Measurements from ENCODE around the gene FCHSD1. TPM values are rescaled to one million over a fixed set of nuclear protein-coding genes. Genes with fewer than 3 reads are reported as not detected.
A peak's percentile ranks its signal among the peaks of the same experiment; 100 is the strongest.

Gene FCHSD1
- total RNA-seq, 1 experiment from 2014 or later: 2.1 TPM

- peak; percentile 59 to 84 for DNase-seq
- Histone ChIP-seq H3K4me3 (no peak overlapping the region), H3K36me3 (no peaks in the 10 kb centered on the region), H3K27me3 (no peaks in the 10 kb centered on the region), H3K27ac (no peak overlapping the region), H3K4me1 (no peaks in the 10 kb centered on the region), H3K9me3 (replicated peaks) (no peaks in the 10 kb centered on the region)
These were observed 13.7 kb upstream of the FCHSD1 start for GRCh38 chr5:141664733-141665461.

GRCh38 chr5:141663506-141663905 lies 12.3 kb upstream of the FCHSD1 start:
- H3K27ac ChIP-seq: no peak overlapping the region
- no peak for DNase-seq
- no peaks in the 10 kb centered on the region; the same call in 1 of the 2 replicates for H3K4me1 ChIP-seq
- H3K36me3 ChIP-seq: no peaks in the 10 kb centered on the region
- H3K9me3 ChIP-seq (replicated peaks): no peaks in the 10 kb centered on the region
- no peaks in the 10 kb centered on the region for H3K27me3 ChIP-seq
- H3K4me3 ChIP-seq: no peak overlapping the region

GRCh38 chr5:141662028-141662427 lies 10.8 kb upstream of the FCHSD1 start:
- Histone ChIP-seq H3K27me3 (no peaks in the 10 kb centered on the region), H3K4me1 (no peaks in the 10 kb centered on the region; the same call in 1 of the 2 replicates), H3K36me3 (no peaks in the 10 kb centered on the region), H3K4me3 (no peak overlapping the region), H3K27ac (no peak overlapping the region), H3K9me3 (replicated peaks) (no peaks in the 10 kb centered on the region)
- no peak for DNase-seq

- no peak overlapping the region for H3K4me3 ChIP-seq
- H3K9me3 ChIP-seq (replicated peaks): no peaks in the 10 kb centered on the region
- no peaks in the 10 kb centered on the region for H3K27me3 ChIP-seq
- no peaks in the 10 kb centered on the region; the same call in 1 of the 2 replicates for H3K4me1 ChIP-seq
- no peak overlapping the region for H3K27ac ChIP-seq
- DNase-seq: no peak
- no peaks in the 10 kb centered on the region for H3K36me3 ChIP-seq
These were observed 6.8 kb upstream of the FCHSD1 start for GRCh38 chr5:141657937-141658545.

GRCh38 chr5:141657404-141657803 lies 6.2 kb upstream of the FCHSD1 start:
- no peak overlapping the region for H3K27ac ChIP-seq
- H3K4me3 ChIP-seq: no peak overlapping the region
- no peaks in the 10 kb centered on the region for H3K36me3 ChIP-seq
- H3K9me3 ChIP-seq (replicated peaks): no peaks in the 10 kb centered on the region
- no peaks in the 10 kb centered on the region; the same call in 1 of the 2 replicates for H3K4me1 ChIP-seq
- DNase-seq: no peak
- H3K27me3 ChIP-seq: no peaks in the 10 kb centered on the region

GRCh38 chr5:141656396-141656795 lies 5.2 kb upstream of the FCHSD1 start:
- no peak for DNase-seq
- no peak overlapping the region for H3K4me3 ChIP-seq
- H3K36me3 ChIP-seq: no peaks in the 10 kb centered on the region
- no peaks in the 10 kb centered on the region for H3K27me3 ChIP-seq
- no peaks in the 10 kb centered on the region for H3K9me3 ChIP-seq (replicated peaks)
- no peak overlapping the region for H3K27ac ChIP-seq
- no peaks in the 10 kb centered on the region; the same call in 1 of the 2 replicates for H3K4me1 ChIP-seq

GRCh38 chr5:141655020-141655419 lies 3.8 kb upstream of the FCHSD1 start:
- DNase-seq: no peak
- Histone ChIP-seq H3K36me3 (no peaks in the 10 kb centered on the region), H3K27me3 (no peaks in the 10 kb centered on the region), H3K4me1 (no peaks in the 10 kb centered on the region; the same call in 1 of the 2 replicates), H3K9me3 (replicated peaks) (no peaks in the 10 kb centered on the region), H3K27ac (no peak overlapping the region), H3K4me3 (no peak overlapping the region)

- no peaks in the 10 kb centered on the region for H3K36me3 ChIP-seq
- no peaks in the 10 kb centered on the region; the same call in 1 of the 2 replicates for H3K4me1 ChIP-seq
- H3K27ac ChIP-seq: no peak overlapping the region
- no peak overlapping the region for H3K4me3 ChIP-seq
- no peaks in the 10 kb centered on the region for H3K9me3 ChIP-seq (replicated peaks)
- no peaks in the 10 kb centered on the region for H3K27me3 ChIP-seq
- no peak for DNase-seq
These were observed 3.1 kb upstream of the FCHSD1 start for GRCh38 chr5:141654298-141654697.

- no peak for DNase-seq
- Histone ChIP-seq H3K9me3 (replicated peaks) (no peaks in the 10 kb centered on the region), H3K27me3 (no peaks in the 10 kb centered on the region), H3K4me1 (no peaks in the 10 kb centered on the region), H3K27ac (no peak overlapping the region), H3K4me3 (peak overlapping the region; percentile 49; the same call in 1 of the 2 replicates), H3K36me3 (no peaks in the 10 kb centered on the region)
These were observed 499 bp upstream of the FCHSD1 start for GRCh38 chr5:141651728-141652105.

GRCh38 chr5:141649972-141650371 lies 1.2 kb downstream of the FCHSD1 start:
- H3K9me3 ChIP-seq (replicated peaks): no peaks in the 10 kb centered on the region
- no peak for DNase-seq
- H3K4me1 ChIP-seq: no peaks in the 10 kb centered on the region
- no peak overlapping the region for H3K27ac ChIP-seq
- H3K36me3 ChIP-seq: no peaks in the 10 kb centered on the region
- no peaks in the 10 kb centered on the region for H3K27me3 ChIP-seq
- H3K4me3 ChIP-seq: no peak overlapping the region

GRCh38 chr5:141649056-141649688 lies 2.0 kb downstream of the FCHSD1 start:
- no peaks in the 10 kb centered on the region for H3K4me1 ChIP-seq
- no peak for DNase-seq

GRCh38 chr5:141647851-141648250 lies 3.4 kb downstream of the FCHSD1 start:
- H3K27ac ChIP-seq: no peak overlapping the region
- no peak overlapping the region for H3K4me3 ChIP-seq
- H3K36me3 ChIP-seq: no peaks in the 10 kb centered on the region
- H3K4me1 ChIP-seq: no peaks in the 10 kb centered on the region
- DNase-seq: no peak
- H3K27me3 ChIP-seq: no peaks in the 10 kb centered on the region
- no peaks in the 10 kb centered on the region for H3K9me3 ChIP-seq (replicated peaks)

More at GRCh38 chr5:141649056-141649688, 2.0 kb downstream of the FCHSD1 start:
- Histone ChIP-seq H3K27ac (no peak overlapping the region), H3K36me3 (no peaks in the 10 kb centered on the region), H3K9me3 (replicated peaks) (no peaks in the 10 kb centered on the region), H3K27me3 (no peaks in the 10 kb centered on the region), H3K4me3 (no peak overlapping the region)

- no peaks in the 10 kb centered on the region for H3K36me3 ChIP-seq
- H3K4me1 ChIP-seq: no peaks in the 10 kb centered on the region
- H3K4me3 ChIP-seq: no peak overlapping the region
- no peak for DNase-seq
- no peaks in the 10 kb centered on the region for H3K27me3 ChIP-seq
- H3K9me3 ChIP-seq (replicated peaks): no peaks in the 10 kb centered on the region
- H3K27ac ChIP-seq: no peak overlapping the region
These were observed 4.0 kb downstream of the FCHSD1 start for GRCh38 chr5:141647242-141647641.

- no peaks in the 10 kb centered on the region for H3K27me3 ChIP-seq
- no peaks in the 10 kb centered on the region for H3K9me3 ChIP-seq (replicated peaks)
- DNase-seq: no peak
- H3K36me3 ChIP-seq: no peaks in the 10 kb centered on the region
- H3K4me3 ChIP-seq: no peak overlapping the region
- no peaks in the 10 kb centered on the region for H3K4me1 ChIP-seq
- H3K27ac ChIP-seq: no peak overlapping the region
These were observed 5.2 kb downstream of the FCHSD1 start for GRCh38 chr5:141646026-141646425.

- no peaks in the 10 kb centered on the region; the same call in 1 of the 2 replicates for H3K27me3 ChIP-seq
- H3K4me3 ChIP-seq: no peak overlapping the region
- no peaks in the 10 kb centered on the region for H3K9me3 ChIP-seq (replicated peaks)
- no peaks in the 10 kb centered on the region for H3K36me3 ChIP-seq
- no peak overlapping the region for H3K27ac ChIP-seq
- DNase-seq: no peak
- H3K4me1 ChIP-seq: no peaks in the 10 kb centered on the region
These were observed 9.5 kb downstream of the FCHSD1 start for GRCh38 chr5:141641634-141642267.

Data from SJCRH30 (cell line).